Activated naive CD8-positive, alpha-beta T cell (primary cell): ENCODE results near the gene TMED6.

Experiments used
- H3K27ac Mint-ChIP-seq: one replicate; pipeline ENCODE4 v1.8.0; 2021; ENCODE audit warnings: mixed read lengths
- H3K27me3 Mint-ChIP-seq: one replicate; pipeline ENCODE4 v1.8.0; 2021; ENCODE audit warnings: mixed read lengths
- H3K36me3 Mint-ChIP-seq: one replicate; pipeline ENCODE4 v1.8.0; 2021; ENCODE audit warnings: mixed read lengths
- H3K4me1 Mint-ChIP-seq: one replicate; pipeline ENCODE4 v1.8.0; 2021; ENCODE audit warnings: low read depth, mixed read lengths
- H3K4me3 Mint-ChIP-seq: one replicate; pipeline ENCODE4 v1.8.0; 2021; ENCODE audit warnings: mild to moderate bottlenecking, mixed read lengths
- H3K9me3 Mint-ChIP-seq: one replicate; pipeline ENCODE4 v1.8.0; 2021; ENCODE audit warnings: low read depth, mixed read lengths

Gene TMED6

DNA sequence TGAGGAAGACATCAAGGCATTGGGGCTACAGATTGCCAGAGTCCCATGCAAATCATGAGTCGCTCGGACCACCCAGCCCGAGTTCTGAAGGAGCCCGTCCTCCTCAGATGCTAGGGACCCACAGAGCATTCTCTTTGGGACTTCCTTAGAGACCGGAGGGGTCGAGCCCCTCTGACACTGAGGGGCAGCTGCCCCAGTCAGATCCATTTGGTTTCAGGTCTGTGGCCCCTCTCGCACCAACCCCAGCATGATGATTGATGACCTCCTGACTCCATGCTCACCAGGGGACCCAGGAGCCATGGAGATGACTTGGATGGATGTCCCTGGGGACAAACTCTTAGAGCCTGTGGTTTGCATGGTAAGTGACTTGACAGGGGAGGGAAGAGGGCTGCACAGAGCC is 29.2 kb downstream of the TMED6 start:
- Mint-ChIP-seq H3K9me3 (no peaks in the 10 kb centered on the region), H3K27me3 (no peaks in the 10 kb centered on the region), H3K36me3 (peaks cover 4% of the 10 kb centered on the region), H3K4me3 (no peak overlapping the region), H3K4me1 (peaks cover 27% of the 10 kb centered on the region), H3K27ac (no peak overlapping the region)

DNA sequence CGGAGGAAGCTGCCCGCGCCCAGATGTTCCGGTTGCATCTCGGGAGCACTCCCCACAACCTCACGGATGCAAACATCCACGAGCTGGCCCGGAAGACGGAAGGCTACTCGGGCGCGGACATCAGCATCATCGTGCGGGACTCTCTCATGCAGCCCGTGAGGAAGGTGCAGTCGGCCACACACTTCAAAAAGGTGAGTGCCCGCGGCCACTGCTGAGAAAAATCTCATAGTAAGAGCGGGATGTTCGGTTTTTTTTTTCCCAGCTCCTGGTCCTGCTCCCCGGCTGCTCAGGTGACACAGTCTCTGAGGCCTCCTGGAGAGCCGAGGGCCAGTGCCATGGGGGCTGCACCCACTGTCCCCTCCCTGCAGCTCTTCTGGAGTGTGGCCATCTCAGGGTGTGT is 30.5 kb downstream of the TMED6 start:
- Mint-ChIP-seq H3K9me3 (no peaks in the 10 kb centered on the region), H3K27ac (no peak overlapping the region), H3K36me3 (no peaks in the 10 kb centered on the region), H3K4me1 (peaks cover 17% of the 10 kb centered on the region), H3K4me3 (no peak overlapping the region), H3K27me3 (no peaks in the 10 kb centered on the region)

DNA sequence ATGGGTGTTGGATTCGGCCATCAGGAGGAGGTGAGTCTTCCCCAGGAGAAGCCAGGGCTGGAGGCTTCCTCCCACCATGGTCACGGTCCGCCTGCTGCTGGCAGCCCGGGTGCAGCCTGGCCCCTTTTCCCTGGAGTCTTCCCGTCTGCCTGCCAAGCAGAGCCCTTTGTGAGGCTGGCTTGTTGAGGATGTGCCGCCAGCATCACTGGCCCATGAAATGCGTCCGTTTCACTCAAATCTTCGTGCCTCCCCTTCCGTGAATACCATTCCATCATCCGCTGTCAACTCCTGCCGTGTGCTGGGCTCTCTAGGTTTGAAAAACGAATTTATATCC is 30.9 kb downstream of the TMED6 start:
- H3K4me1 Mint-ChIP-seq, result peaks cover 13% of the 10 kb centered on the region
- no peaks in the 10 kb centered on the region for H3K27me3 Mint-ChIP-seq
- H3K9me3 Mint-ChIP-seq, result no peaks in the 10 kb centered on the region
- H3K4me3 Mint-ChIP-seq, result no peak overlapping the region
- H3K36me3 Mint-ChIP-seq, result no peaks in the 10 kb centered on the region
- no peak overlapping the region for H3K27ac Mint-ChIP-seq

DNA sequence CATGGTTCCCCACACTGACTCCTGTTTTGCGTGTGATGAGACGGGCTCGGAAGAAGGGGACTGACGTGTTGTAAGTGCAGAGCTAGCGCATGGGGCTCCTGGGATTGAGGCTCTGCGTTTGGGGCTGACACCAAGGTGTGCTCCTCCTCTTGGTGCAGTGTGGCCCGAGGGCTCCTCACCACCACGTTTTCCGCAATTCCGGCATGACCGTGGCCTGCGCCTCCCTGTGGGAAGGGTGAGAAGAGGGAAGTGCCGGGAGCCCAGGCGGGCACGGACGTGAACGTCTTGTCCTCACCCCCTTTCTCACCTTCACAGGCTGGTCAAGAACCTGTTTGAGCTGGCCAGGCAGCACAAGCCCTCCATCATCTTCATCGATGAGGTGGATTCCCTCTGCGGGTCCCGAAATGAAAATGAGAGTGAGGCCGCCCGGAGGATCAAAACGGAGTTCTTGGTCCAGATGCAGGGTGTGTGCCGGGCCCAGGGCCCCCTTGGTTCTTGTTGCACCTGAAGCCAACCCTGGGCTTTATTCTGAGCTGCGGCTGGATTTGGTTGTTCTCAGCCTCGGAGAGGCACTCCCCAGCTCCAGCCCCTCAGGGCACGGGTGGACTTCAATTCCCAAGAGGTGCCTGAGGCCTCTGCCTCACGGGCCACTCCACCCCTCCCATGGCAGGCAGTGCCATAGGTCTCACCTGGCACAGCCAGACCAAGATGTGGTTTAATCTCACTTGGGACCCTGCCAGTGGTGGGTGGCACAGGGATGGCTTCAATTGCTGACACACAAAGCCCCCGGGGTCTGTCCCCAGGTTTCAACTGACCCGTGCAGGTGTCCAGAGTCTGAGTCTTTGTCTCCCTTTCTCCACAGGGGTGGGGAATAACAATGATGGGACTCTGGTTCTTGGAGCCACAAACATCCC is 31.5 kb downstream of the TMED6 start:
- H3K4me1 Mint-ChIP-seq, result peaks cover 12% of the 10 kb centered on the region
- H3K4me3 Mint-ChIP-seq, result no peak overlapping the region
- no peaks in the 10 kb centered on the region for H3K36me3 Mint-ChIP-seq
- peak overlapping the region; percentile 37 for H3K27ac Mint-ChIP-seq
- H3K27me3 Mint-ChIP-seq, result no peaks in the 10 kb centered on the region
- no peaks in the 10 kb centered on the region for H3K9me3 Mint-ChIP-seq

DNA sequence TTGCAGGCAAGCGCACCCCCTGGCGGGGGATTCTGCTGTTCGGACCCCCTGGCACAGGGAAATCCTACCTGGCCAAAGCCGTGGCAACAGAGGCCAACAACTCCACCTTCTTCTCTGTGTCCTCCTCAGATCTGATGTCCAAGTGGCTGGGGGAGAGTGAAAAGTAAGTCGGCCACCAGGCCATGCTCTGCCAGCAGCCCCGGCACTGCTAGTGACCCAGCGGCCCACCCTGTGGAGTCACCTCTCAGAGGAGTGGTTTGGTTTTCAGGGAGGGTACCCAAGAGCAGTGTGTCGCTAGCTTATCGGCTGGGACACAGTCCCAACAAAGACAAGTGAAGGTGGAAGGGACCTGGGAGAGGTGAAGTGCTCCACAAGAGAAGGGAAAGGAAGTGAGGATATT is 32.2 kb downstream of the TMED6 start:
- Mint-ChIP-seq H3K9me3 (no peaks in the 10 kb centered on the region), H3K36me3 (no peaks in the 10 kb centered on the region), H3K4me1 (peaks cover 9% of the 10 kb centered on the region), H3K27me3 (no peaks in the 10 kb centered on the region), H3K4me3 (no peak overlapping the region), H3K27ac (peak overlapping the region; percentile 41)

DNA sequence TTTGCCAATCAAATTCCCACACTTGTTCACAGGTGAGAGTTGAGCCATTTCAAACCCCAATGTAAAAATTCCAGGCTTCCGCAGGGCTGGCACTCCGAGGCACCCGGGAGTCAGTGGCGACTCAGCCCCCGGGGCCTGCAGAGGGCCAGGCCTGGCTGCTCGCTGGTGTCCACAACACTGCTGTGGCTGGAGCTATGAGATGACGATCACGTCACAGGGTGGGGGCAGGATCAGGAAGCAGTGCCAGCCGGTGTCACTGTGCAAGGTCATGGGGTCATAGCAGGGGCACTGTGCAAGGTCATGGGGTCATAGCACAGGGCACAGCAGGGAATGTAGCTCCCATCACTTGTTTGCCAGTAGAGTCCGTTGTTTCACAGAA is 32.7 kb downstream of the TMED6 start:
- H3K9me3 Mint-ChIP-seq, result no peaks in the 10 kb centered on the region
- H3K36me3 Mint-ChIP-seq, result no peaks in the 10 kb centered on the region
- no peak overlapping the region for H3K27ac Mint-ChIP-seq
- H3K27me3 Mint-ChIP-seq, result no peaks in the 10 kb centered on the region
- H3K4me3 Mint-ChIP-seq, result no peak overlapping the region
- peaks cover 13% of the 10 kb centered on the region for H3K4me1 Mint-ChIP-seq

DNA sequence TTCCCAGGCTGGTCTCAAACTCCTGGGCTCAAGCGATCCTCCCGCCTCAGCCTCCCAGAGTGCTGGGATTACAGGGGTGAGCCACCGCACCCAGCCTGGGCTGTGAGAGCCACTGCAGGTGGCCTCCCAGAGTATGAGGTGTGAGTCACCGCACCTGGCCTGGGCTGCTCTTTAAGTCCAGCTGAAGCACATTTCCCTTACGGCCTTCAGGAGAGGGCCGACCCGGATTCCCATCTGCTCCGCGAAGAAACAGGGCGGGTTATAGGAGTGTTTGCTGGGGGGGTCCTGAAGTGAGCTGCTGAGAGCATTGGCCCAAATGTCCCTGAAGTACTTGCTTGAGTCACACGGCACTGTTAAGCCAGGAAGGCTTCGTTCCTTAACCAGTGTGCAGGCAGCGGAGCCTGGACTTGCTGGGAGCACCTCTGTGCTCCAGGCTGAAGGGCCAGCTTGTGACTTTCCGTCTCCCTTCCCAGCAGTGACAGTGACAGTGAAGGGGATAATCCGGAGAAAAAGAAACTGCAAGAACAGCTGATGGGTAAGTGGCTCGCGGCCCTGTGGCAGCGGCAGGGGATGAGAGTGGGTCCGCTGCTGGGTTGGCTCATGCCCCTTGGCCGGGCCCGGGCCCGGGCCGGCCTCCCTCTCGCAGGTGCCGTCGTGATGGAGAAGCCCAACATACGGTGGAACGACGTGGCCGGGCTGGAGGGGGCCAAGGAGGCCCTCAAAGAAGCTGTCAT is 33.2 kb downstream of the TMED6 start:
- H3K27ac Mint-ChIP-seq, result no peak overlapping the region
- H3K4me3 Mint-ChIP-seq, result no peak overlapping the region
- peaks cover 17% of the 10 kb centered on the region for H3K4me1 Mint-ChIP-seq
- no peaks in the 10 kb centered on the region for H3K9me3 Mint-ChIP-seq
- no peaks in the 10 kb centered on the region for H3K36me3 Mint-ChIP-seq
- H3K27me3 Mint-ChIP-seq, result no peaks in the 10 kb centered on the region

DNA sequence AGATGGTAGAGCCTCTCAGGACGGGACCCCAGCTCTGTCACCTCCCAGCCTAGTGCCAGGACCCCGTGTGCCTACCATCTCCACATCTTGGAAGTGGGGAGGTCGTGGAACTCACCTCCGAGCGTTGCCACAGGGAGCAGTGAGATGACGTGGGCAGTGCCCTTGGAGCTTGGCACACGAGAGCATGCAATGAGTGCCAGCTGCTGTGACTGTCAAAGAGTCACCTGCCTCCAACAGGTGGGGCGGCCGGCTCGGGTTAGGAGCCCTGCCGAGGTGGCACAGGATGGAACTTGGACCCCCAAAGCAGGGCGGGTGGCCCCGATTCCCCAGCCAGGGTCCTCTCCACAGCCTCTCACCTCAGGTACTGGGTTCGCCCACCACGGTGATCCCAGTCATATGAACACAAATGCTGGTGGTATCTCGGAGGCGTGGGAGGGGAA is 35.0 kb downstream of the TMED6 start:
- Mint-ChIP-seq H3K36me3 (peaks cover 3% of the 10 kb centered on the region), H3K27me3 (no peaks in the 10 kb centered on the region), H3K9me3 (no peaks in the 10 kb centered on the region), H3K27ac (no peak overlapping the region), H3K4me1 (peaks cover 20% of the 10 kb centered on the region), H3K4me3 (no peak overlapping the region)

DNA sequence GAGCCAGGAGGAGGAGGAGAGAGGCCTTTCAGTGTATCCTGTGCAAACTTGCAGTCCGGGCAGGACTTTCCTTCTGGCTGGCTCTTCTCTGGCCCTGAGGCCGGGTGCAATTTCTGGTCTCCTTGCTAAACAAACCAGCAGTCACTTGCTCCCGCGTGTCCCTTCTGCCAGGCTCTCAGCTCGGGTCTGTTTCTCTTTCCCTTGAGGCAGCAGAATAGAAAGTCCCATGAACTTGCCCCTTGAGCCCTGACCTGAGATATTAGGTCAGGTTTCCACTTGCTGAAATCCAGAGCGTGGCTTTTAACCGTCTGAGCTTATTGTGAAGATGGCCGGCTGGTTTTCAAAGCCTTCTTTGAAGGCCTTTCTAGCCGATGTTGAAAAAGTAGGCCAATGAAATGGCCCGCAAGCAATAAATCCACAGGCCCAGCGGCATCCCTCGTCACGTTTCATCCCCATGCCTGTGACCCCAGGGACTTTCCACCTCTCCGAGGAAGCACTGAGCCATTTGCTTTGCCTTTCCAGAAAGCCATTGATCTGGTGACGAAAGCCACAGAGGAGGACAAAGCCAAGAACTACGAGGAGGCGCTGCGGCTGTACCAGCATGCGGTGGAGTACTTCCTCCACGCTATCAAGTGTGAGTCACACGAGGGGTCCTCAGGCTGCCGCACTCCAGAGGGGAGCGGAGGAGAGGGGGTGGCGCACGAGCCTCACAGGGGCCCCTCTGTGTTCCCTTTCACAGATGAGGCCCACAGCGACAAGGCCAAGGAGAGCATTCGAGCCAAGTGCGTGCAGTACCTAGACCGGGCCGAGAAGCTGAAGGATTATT is 35.9 kb downstream of the TMED6 start:
- peaks cover 3% of the 10 kb centered on the region for H3K36me3 Mint-ChIP-seq
- no peaks in the 10 kb centered on the region for H3K27me3 Mint-ChIP-seq
- H3K9me3 Mint-ChIP-seq, result no peaks in the 10 kb centered on the region
- no peak overlapping the region for H3K4me3 Mint-ChIP-seq
- no peak overlapping the region for H3K27ac Mint-ChIP-seq
- peaks cover 19% of the 10 kb centered on the region for H3K4me1 Mint-ChIP-seq

DNA sequence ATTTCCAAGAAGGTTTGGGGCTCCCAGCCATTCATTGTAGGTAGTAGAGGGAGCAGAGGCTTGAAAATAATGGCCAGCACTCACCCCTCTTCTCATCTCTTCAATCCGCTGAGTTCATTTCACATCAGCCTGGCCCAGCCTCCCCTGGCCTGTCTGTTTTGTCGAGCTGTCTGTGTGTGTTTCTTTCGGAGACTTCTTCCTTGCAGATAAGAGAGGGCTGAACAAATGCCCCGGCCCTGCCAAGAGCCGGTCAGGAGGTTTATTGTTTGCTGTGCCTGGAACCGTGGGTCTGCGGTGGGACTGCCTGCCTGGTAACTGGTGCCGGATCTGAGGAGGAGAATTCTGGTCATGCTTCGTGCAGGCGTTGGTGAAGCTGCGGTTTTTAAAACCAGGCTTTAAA is 37.1 kb downstream of the TMED6 start:
- Mint-ChIP-seq H3K4me1 (peaks cover 23% of the 10 kb centered on the region), H3K27me3 (no peaks in the 10 kb centered on the region), H3K36me3 (peaks cover 3% of the 10 kb centered on the region), H3K4me3 (no peak overlapping the region), H3K27ac (no peak overlapping the region), H3K9me3 (no peaks in the 10 kb centered on the region)

DNA sequence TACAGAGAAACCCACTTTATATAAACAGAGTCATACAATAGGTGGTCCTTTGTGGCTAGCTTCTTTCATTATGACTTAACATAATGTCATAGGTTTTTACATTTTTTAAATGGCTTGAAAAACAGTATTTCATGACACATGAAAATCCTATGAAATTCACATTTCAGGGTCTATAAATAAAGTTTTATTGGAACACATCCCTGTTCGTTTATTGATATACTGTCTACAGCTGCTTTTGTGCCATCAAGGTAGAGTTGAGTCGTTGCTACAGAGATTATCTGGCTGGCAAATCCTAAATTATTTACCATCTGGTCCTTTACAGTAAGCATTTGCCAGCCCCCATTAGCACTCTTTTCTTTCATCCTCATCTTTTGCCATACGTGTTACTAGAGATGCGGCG is 38.1 kb downstream of the TMED6 start:
- Mint-ChIP-seq H3K4me1 (peaks cover 23% of the 10 kb centered on the region), H3K36me3 (peaks cover 3% of the 10 kb centered on the region), H3K27me3 (no peaks in the 10 kb centered on the region), H3K4me3 (peak overlapping the region; percentile 75), H3K27ac (peak overlapping the region; percentile 82), H3K9me3 (no peaks in the 10 kb centered on the region)

DNA sequence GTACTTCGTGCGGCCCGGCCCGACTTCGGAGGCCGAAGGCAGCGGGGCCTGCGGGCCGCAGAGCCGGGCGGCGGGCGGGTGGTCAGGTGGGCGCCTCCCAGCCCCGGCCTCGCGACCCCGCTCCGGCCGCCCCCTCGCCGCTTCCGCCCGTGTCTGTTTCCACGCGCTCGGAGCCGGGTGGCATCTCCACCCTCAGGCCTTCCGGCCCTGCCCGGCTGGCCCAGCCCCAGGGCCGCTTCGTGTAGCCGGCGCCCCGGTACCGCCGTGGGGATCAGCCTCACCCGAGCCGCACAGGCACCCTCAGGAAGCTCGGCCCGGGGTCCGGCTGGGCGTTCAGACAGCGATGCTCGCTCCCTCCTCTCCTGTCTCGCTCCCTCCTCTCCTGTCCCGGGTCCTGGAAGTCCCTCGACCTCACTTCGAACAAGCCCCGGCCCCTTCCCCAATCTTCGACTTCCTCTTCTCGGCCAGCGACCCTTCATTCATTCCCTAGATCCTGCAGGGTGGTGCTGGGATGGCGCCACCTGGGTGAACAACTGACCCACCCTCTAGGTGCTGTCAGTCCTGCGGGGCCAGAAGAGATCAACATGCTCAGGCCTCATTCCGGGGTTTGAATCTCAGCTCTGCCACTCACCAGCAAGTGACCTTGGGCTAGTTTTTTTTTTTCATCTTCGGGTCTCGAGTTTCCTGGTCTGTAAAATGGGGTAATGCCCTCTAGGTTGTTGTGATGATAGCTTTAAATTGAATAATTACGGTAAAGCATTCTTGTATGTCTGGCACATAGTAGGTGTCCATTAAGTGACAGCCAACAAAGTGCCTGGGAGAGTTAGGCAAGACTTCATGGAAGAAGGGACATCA is 39.8 kb downstream of the TMED6 start:
- Mint-ChIP-seq H3K4me3 (peak overlapping the region; percentile 97), H3K4me1 (peaks cover 23% of the 10 kb centered on the region), H3K9me3 (no peaks in the 10 kb centered on the region), H3K27ac (peak overlapping the region; percentile 92), H3K36me3 (peaks cover 3% of the 10 kb centered on the region), H3K27me3 (no peaks in the 10 kb centered on the region)

DNA sequence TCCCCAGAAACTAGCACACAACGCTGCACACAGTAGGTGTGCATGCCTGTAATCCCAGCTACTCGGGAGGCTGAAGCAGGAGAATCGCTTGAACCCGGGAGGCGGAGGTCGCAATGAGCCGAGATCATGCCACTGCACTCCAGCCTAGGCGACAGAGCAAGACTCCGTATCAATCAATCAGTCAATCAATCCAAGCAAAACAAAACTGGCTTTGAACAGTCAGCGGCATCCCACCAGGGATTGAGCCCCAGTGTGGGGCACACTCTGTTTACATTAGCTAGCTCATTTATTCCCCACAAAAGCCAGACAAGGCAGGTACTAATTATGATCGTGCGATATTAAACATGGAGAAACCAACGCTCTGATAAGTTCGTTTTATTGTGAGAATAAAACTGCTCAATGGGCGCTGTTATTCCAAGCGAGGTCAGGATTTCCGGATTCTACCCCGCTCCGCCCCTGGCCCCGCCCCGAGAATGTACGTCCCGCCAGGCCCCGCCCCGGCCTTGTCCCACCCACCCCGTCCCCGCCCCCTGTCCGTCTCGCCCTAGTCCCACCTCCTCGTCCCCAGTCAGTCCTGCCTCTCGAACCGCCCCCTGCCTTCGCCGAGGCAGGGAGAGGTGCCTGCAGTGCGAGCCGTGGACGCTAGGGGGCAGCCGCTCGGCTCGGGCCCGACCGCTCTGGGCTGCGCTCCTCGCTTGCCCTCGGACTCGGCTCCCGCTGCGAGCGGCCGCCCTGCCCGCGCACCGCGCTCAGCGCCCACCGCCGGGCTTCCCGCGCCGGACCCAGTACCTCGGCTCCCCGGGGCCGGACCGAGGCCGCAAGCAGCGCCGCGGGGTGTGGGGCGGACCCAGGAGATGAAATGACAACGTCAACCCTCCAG is 40.7 kb downstream of the TMED6 start, which contains the start of gene VPS4A:
VPS4A (plus strand) TSS at position 698 of the 880 bp plus-strand sequence; CDS start at position 860, 162 bp downstream.
- H3K27ac Mint-ChIP-seq, result peak within 1 kb of the TSS; percentile 92
- H3K27me3 Mint-ChIP-seq, result no peaks in the 10 kb centered on the region
- peaks cover 23% of the 10 kb centered on the region for H3K4me1 Mint-ChIP-seq
- H3K4me3 Mint-ChIP-seq, result peak within 1 kb of the TSS; percentile 97
- no peaks in the 10 kb centered on the region for H3K9me3 Mint-ChIP-seq
- H3K36me3 Mint-ChIP-seq, result peaks cover 3% of the 10 kb centered on the region
